Stimulated activated CD4-positive, alpha-beta T cell treated with anti-CD3 and anti-CD28 coated beads, Interleukin-2, amount 100 ng/mL, for 48 hours (primary cell): Measurements from ENCODE around the gene TMEM253.

ENCODE experiments used
- DNase-seq, 2 donors: peaks; one replicate each; pipeline ENCODE4 v3.0.0-alpha.2; 2020

TMEM253 gene

DNA sequence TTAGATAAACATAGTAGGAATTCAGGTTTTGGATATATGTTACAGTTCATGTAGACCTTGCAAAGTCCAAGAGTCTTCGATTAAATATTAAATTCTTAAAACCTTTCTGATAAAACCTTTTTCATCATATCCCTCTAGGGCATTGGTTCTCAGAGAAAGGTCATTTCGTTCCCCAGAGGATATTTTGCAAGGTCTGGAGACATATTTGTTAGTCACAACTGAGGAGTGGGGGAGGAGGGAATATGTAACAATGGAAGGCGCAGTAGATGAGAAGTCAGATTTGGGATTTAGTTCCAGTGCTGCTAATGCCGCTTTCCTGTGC lies 5.3 kb downstream of the TMEM253 start:
- DNase-seq = no peak

DNA sequence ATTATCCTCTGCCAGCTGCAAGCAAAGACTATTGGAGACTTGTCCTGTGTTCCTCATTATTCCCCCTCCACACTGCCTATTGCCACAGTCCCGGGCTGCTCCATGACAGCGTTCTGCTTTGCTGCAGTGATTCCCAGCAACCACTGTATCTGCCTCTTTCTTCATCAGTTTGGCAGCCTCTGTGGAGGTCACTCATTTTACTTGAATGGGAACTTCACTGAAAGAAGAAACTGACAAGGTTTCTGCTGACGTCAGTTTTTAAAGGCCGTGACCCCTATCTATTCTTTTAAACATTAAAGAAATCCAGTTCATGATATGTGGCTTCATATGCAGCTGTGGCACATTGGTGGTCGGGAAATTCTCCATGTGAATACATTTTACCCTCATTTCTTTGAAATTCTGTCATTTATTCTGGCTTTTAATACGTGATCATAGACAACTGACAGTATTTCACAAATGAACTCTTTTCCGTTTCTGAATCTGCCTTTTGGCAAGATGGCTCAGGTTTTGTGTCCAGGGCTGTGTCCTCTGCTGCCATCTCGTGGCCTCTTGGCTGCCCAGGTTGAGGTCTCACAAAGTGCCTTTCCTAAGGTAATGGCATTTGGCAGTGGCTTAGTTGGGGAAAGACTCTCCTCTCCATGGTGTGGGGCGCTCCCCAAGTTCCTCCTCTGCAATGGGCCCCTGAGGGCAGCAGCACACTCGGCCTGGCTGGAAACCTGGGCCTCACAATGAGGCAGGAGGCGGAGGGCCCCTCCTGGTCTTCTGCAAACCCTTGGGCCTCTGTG lies 5.8 kb downstream of the TMEM253 start:
- DNase-seq = peak; percentile 72 to 79

DNA sequence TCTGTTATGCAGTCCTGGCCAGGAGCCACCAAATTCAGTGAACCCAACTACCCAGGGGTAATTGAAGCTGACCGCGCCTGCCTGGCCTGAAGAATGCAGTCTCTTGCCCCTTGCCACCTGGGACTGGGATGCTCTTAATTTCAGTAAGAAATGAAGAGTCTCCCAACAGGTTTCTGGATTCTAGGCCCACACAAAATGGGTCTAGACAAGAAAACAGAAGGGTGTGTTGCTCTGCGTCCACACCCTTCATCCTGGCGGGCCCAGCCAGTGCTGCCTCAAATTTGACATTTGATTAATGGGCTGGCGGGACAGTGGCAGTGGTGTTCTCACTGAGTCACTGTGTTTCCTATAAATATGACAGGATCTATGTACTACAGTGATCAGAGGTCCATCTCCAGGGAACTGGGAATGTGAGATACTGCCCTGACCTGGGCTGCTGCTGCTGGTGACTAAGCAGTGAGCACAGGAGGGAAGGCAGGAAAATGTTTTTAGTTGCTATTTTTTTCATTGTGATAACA lies 6.5 kb downstream of the TMEM253 start:
- DNase-seq = no peak

DNA sequence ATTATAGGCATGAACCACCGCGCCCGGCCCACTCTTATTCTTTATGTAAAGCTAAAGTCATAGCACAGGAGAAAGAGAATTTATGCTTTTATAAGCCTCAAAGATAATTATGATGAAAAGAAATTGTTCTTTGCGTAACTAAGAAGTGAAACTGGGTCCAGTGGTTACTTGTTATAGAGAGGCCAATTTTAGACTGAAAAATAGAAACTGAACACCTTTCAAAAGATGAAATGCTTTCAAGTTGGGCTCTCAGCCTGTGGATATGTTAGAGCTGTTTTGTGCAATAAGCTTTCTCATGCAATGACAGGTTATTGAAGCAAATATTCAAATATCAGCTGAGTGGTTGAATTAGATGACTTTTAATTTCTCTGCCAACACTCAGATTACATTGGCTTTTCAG lies 7.9 kb downstream of the TMEM253 start:
- no peak for DNase-seq

DNA sequence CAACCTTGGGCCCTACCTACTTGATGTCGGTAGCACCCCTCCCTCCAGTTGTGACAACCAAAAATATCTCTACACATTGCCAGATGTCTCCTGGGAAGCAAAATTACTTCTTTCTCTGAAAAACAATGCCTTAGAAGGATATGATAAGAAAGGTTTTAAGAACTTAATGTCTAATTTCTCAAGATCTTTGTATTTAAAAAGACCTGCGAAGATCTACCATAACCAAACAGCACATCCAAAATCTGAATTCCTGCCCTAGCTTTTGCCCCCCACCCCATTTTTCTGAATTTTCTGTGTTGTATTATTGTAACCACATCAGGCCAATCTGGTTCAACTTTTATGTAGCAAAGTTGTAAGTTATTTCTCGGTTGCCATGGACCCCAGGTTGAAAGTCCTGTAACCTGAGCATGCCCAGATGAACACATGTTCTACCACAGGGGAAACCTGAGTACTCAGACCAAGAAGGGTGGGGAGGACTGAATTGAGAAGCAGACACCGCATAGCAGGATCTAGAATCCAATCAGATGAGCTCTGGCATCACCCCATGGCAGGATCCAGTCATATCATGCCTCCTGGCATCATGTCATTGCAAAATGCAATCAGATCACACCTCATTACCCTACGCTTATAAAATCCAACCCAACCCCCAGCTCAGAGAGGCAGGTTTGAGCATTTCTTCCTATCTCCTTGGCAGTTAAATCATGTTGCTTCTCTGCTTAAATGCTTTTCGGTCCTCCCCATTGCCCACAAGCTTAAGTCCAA lies 8.7 kb downstream of the TMEM253 start:
- DNase-seq = no peak

DNA sequence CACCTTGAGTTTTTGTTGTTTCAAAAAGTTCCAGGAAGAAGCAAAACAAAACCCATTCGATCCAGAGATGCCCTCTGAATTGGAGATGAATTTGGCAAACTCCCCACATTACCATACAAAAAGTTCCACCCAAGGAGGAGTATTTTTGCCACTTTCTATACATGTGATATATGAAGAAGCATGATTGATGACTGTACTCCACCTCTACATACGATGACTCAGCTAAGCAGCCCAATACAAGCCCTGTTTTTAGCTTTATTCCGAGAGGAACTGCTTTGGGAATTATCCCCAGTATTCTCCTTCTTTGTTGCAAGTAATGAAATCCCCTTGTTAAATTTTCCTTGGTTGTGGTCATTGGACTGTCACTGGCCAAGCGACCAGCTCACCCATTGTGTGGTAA lies 11.4 kb downstream of the TMEM253 start:
- no peak for DNase-seq

DNA sequence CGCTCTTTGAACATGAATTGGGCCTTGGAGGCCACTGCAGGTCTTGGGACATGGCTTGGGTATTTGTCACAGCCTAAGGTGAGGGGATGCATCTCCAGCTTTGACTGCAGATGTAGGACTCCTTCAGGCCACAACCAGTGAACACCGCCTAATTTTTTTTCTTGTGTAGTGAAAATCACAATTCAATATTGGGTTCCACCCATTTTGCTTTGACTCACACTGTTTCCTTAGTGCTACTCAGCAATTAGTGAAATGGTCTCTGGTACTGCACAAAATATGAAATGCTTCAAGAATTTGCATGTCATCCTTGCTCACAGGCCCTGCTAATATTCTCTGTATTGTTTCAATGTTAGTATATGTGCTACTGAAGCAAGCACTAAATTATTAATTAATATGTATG lies 12.5 kb downstream of the TMEM253 start:
- no peak for DNase-seq

DNA sequence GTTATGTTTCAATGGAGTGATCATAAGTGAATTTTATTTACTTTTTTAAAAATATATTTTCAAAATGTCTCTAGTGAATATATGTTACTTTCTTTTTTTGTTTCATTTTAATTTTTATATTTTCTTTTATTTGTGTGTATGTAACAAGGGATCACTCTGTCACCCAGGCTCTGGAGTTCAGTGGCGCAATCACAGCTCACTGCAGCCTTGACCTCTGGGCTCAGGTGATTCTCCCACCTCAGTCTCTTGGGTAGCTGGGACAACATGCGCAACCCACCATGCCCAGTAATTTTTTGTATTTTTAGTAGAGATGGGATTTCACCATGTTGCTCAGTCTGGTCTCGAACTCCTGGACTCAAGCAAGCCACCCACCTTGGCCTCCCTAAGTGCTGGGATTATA lies 18.1 kb downstream of the TMEM253 start:
- DNase-seq = no peak

DNA sequence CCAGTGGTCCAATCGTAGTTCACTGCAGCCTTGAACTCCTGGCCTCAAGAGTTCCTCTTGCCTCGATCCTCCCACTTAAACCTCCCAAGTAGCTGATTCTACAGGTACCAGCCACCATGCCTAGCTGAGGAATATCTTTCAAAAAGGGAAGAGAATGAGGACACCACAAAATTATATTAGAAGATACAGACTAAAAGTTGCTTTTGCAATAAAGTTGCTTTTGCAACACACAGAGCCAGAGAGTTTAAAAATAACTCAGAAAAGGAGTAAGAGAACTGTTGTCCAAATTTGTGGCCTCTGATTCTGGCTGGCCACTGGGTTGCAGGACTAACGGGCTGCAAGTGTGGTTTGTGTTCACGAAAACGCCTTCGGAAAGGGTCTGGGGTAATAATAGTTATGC lies 19.8 kb downstream of the TMEM253 start:
- no peak for DNase-seq

DNA sequence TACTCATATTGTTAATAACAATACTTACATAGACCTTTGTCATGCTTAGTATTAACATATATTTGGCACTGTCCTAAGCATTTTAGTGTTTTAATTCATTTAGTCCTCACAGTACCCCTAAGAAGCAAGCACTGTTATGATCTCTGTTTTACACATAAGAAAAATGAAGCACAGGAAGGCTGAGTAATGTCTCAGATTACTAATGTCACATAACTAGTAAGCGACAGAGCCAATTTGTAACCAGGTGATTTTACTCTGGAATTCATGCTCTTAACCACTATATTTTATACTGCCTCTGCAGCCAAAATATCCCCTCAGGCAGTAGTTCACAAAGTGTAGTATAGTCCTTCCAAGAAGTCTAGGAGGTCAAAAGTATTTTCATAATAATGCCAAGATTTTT lies 20.3 kb downstream of the TMEM253 start:
- no peak for DNase-seq

DNA sequence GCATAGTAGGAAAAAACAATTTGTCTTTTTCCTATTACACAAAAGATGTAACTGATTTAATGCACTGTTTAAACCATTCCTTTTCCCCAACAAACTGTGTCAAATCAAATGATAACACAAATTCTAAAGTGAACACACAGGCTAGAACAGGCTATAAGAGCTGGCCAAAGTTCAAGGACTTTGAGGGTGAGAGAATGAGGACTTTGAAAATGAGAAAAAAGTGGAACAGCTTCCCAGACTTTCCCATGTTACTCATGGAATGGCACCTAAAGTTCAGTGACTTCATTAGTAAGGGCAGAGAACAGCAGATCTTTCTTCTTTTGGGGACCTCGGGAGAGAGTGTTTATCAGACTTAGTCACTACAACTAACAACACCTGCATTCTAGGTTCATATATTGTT lies 22.6 kb downstream of the TMEM253 start:
- DNase-seq = no peak

DNA sequence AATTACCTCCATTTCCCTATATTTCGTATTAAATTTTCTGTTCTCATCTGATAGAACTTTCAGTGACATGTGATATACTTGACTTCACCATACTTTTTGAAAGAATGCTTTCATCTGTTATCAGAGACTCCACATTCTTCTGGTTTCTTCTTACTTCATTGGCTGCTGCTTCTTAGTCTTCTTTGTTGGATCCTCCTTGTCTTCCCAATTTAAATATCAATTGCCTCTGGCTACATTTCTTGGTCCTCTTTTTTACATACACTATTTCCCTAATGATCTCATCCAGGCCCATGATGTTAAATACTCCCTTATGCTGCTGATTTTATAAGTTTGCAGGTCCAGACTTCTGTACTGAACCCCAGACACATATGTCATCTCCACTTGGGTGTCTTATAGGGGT lies 33.0 kb downstream of the TMEM253 start:
- DNase-seq = no peak

DNA sequence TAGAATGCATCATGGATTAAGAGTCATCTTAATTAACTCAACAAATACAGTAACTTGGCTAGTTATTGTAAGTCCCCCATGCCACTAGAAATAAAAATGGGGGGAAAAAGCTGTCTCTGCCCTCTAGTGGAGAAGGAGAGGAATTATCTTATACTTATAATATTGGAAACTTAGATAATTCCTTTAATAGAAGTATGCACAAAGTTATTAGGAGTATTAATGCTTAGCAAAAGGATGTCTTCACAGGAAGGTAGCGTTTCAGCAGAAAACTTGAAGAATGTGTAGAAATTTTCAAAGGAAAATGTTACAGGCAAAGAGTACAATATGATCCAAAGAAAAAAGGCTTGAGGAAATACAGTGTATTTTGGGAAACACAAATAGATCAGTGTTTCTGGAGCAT lies 35.2 kb downstream of the TMEM253 start:
- no peak for DNase-seq

DNA sequence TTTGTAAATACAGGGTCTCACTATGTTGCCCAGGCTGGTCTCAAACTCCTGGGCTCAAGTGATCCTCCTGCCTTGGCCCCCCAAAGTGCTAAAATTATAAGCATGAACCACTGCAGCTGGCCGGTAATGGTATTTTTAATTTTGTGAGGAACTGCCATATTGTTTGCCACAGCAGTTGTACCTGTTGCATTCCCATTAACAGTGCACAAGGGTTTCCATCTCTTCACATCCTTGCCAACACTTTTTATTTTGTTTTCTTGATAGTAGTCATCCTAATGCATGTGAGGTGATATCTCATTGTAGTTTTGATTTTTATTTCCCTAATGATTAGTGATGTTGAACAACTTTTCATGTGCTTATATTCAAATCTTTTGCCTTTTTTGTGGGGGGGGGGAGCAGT lies 41.5 kb downstream of the TMEM253 start:
- no peak for DNase-seq

DNA sequence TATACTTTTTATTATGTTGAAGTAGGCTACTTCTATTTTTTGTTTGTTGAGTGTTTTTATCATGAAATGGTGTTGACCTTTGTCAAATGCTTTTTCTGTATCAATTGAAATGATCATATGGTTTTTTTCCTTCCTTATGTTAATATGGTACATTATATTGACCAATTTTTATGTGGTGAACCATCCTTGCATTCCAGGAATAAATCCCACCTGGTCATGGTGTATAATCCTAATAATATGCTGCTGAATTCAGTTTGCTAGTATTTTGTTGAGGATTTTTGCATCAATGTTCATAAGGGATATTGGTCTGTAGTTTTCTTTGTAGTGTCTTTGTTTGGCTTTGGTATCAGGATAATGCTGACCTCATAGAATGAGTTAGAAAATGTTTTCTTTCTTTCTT lies 44.6 kb downstream of the TMEM253 start:
- DNase-seq = no peak

DNA sequence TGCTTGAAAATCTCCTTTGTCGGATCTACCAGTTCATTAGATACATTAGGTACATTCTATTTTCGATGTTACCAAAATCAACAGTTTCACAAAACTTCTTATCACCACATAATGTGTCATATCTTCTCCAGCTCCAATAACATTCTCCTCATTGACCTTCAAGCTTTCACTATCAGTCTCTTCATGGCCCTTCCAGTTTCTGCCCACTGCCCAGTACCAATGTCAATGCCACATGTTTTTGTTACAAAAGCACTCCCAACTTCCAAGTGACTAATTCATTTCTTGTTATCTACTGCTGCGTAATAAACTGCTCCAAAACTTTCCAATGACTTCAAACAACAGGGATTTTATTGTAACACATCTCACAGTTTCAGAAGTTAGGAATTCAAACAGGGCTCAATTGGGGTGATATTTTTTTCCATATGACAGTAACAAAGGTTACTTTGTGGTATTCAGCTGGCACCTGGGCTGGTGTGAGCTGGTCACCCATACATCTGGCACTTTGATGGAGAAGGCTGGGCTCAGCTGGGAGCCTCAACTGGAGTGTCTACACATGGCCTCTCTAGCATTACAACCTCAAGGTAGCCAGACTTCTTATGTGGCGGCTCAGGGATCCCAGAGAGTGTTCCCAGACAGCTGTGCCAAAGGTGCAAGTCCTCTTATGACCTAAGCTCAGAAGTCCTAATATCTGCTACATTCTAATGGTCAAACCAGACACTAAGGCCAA lies 48.9 kb downstream of the TMEM253 start:
- no peak for DNase-seq
